ENCODE measurements around the gene NR5A1.

GRCh38 chr9:124485936-124486335 is 21.3 kb downstream of the NR5A1 start:
- no peak for TF ChIP-seq EZH2 (IDR thresholded peaks at IDR 0.05)
- TF ChIP-seq POLR2AphosphoS5 (IDR thresholded peaks at IDR 0.05; ENCODE audit: borderline replicate concordance, low read depth, low read length): no peak
- no peak for TF ChIP-seq FOXP2 (optimal IDR thresholded peaks at IDR 0.05; ENCODE audit: control extremely low read depth, extremely low read length, insufficient read depth)

Measured in SK-N-MC (cell line).